ENCODE measurements around the gene CCDC50. TPM values are rescaled to one million over a fixed set of nuclear protein-coding genes. Genes with fewer than 3 reads are reported as not detected.

Gene CCDC50
- total and polyA plus RNA-seq, 2 of the 8 experiments (the other 6 are each of a cell fraction or from before 2014, with no cell fraction given): 7.3 to 19.2 TPM

DNA sequence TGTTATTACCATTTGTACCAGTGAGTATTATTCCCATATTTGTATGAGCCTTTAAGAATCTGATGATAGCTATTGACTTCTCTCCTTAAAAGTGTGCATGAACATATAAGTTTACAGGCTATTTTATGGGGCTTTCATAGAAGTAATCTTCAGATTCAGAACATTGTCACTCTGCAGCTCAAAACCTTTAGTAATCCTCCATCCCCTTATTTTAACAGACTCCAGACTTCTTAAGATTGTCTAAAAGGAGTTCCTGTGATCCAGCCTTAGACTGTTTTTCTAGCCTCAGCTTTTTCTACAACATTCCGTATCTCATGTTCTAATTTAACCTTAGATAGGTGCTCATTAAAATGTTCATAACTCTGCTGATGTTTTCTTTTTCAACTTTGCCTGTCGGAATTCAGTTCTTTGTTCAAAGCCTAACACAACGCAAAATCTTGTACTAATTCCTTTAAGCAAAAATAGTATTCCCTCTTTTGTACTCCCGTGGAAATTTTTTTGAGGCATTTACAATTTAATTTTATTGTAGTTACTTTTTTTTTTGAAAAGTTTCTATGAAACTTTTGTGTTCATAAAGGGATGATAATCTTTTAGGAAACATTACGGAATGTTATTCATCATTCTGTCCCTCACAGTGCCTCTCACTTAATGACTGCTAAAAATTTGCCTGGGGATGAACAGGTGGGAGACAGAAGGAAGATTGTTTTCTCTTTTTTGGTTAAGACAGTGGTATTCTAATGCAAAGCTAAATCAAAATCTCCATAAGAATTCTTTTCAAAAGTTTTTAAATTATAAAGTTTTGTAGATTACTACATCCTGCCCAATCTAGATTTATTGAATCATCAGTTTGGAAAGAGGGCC lies 39.8 kb downstream of the CCDC50 start:
- no peak overlapping the region for H3K56ac ChIP-seq (replicated peaks; ENCODE audit: insufficient read length, low read depth, low read length)
- no peak overlapping the region for H3K4ac ChIP-seq (replicated peaks; ENCODE audit: insufficient read length, low read depth, low read length)
- no peak overlapping the region for H2AK5ac ChIP-seq (ENCODE audit: low read depth, low read length)
- DNase-seq (ENCODE audit: low read depth in 1 of 2, low spot score in 2 of 2) (no peak), FAIRE-seq (no peak)
- no peaks in the 10 kb centered on the region for H3K36me3 ChIP-seq (ENCODE audit: control insufficient read depth in 2 of 4, insufficient read depth in 4 of 4, low read length in 3 of 4)
- no peaks in the 10 kb centered on the region for H4K20me1 ChIP-seq (replicated peaks in 1 of 2; ENCODE audit: control insufficient read depth in 1 of 2, insufficient read depth in 2 of 2, low read length in 2 of 2)
- ChIA-PET CTCF (ENCODE audit: partially characterized antibody) (interaction anchor here (0.7 kb wide), 1 partner anchor 770 kb away, joined by 4 read pairs; no protein-coding TSS in a partner anchor), POLR2A (ENCODE audit: partially characterized antibody) (interaction anchor here (0.7 to 1.8 kb wide), 4 partner anchors 9 to 23 kb away, joined by 3 to 4 read pairs (median 3); no protein-coding TSS in a partner anchor)
- no peak overlapping the region for H3K14ac ChIP-seq (ENCODE audit: insufficient read length)
- no peak overlapping the region for H3K4me2 ChIP-seq (ENCODE audit: insufficient read depth in 1 of 2, low read depth in 2 of 2, low read length in 2 of 2)
- H2BK20ac ChIP-seq (ENCODE audit: low read length): no peak overlapping the region
- H2BK15ac ChIP-seq (ENCODE audit: low read length): no peak overlapping the region
- no peak overlapping the region for H4K5ac ChIP-seq (ENCODE audit: insufficient read length, low read depth, low read length)
- no peak overlapping the region for H2BK12ac ChIP-seq (ENCODE audit: low read depth, low read length)
- 0 out of 2 replicates have a peak overlapping the region, but pooled peaks have one; percentile 3 for H3K27ac ChIP-seq (ENCODE audit: low read depth, low read length)
- H2BK5ac ChIP-seq (ENCODE audit: low read depth, low read length): no peak overlapping the region
- no peak overlapping the region for H2AFZ ChIP-seq (ENCODE audit: low read length)
- H3K23me2 ChIP-seq (ENCODE audit: low read depth, low read length): no peaks in the 10 kb centered on the region
- no peak overlapping the region for H4K8ac ChIP-seq (ENCODE audit: extremely low read depth, insufficient read depth, low read length)
- H3K4me3 ChIP-seq (ENCODE audit: extremely low read depth in 1 of 4, insufficient read depth in 2 of 4, low read depth in 3 of 4, low read length in 4 of 4): no peak overlapping the region
- H3K79me1 ChIP-seq (ENCODE audit: low read depth, low read length): no peaks in the 10 kb centered on the region
- H3K79me2 ChIP-seq (ENCODE audit: control insufficient read depth in 1 of 2, insufficient read depth in 2 of 2, low read length in 2 of 2): no peaks in the 10 kb centered on the region
- H3K27me3 ChIP-seq (replicated peaks in 1 of 4; ENCODE audit: control insufficient read depth in 3 of 4, extremely low read depth in 1 of 4, insufficient read depth in 3 of 4, low read length in 3 of 4): no peaks in the 10 kb centered on the region
- no peak overlapping the region; the same call in 1 of the 2 replicates for H3K18ac ChIP-seq (ENCODE audit: extremely low read depth, low read length)
- WGBS, 2 experiments (ENCODE audit: extremely low coverage in 1 of 2, insufficient coverage in 1 of 2, insufficient read length in 1 of 2, insufficient replicate concordance in 2 of 2, low coverage in 1 of 2, low lambda C conversion rate in 2 of 2, missing lambda C conversion rate in 1 of 2): 63% methylated on average over 5 of the region's 5 CpGs; no CpG with 5 or more reads in 1 of the 2 experiments
- H3K4me1 ChIP-seq (replicated peaks in 1 of 4; ENCODE audit: control insufficient read depth in 3 of 4, insufficient read depth in 4 of 4, low read length in 3 of 4): peaks cover 0 to 14% (median 6%) of the 10 kb centered on the region in 4 experiments; a peak in 4 of 7 replicates
- no peak overlapping the region for H4K91ac ChIP-seq (replicated peaks; ENCODE audit: insufficient read length, low read length)
- H3K23ac ChIP-seq (ENCODE audit: insufficient read length): no peak overlapping the region
- no peaks in the 10 kb centered on the region for H3K9me3 ChIP-seq (ENCODE audit: insufficient read depth in 2 of 2, low read depth in 1 of 2, low read length in 1 of 2)
- H3K9ac ChIP-seq (replicated peaks in 1 of 4; ENCODE audit: extremely low read depth in 1 of 4, low read depth in 3 of 4, low read length in 3 of 4): no peak overlapping the region
- no peak overlapping the region for H2BK120ac ChIP-seq (replicated peaks; ENCODE audit: low read depth, low read length)

Data from H1 (cell line).